Right forelimb (tissue), 1 donor: Measurements from ENCODE around the gene NEFH.

ENCODE experiments used
- DNase-seq: peaks from one replicate; pipeline ENCODE4 v3.0.0-alpha.2; 2018

The NEFH gene

GRCh38 chr22:29503811-29504372 lies 23.9 kb downstream of the NEFH start:
- no peak for DNase-seq

GRCh38 chr22:29509298-29509697 lies 29.3 kb downstream of the NEFH start:
- no peak for DNase-seq

- no peak for DNase-seq
Observed at GRCh38 chr22:29509815-29510214, 29.8 kb downstream of the NEFH start.

GRCh38 chr22:29510542-29510941 lies 30.5 kb downstream of the NEFH start:
- DNase-seq: no peak

- DNase-seq: no peak
Observed at GRCh38 chr22:29511126-29511862, 31.3 kb downstream of the NEFH start.

- no peak for DNase-seq
Observed at GRCh38 chr22:29512031-29512430, 32.0 kb downstream of the NEFH start.

- no peak for DNase-seq
Observed at GRCh38 chr22:29517215-29517908, 37.3 kb downstream of the NEFH start.

GRCh38 chr22:29518427-29518826 lies 38.4 kb downstream of the NEFH start:
- no peak for DNase-seq

- DNase-seq: no peak
Observed at GRCh38 chr22:29519996-29520395, 40.0 kb downstream of the NEFH start.

- DNase-seq: no peak
Observed at GRCh38 chr22:29520851-29521250, 40.8 kb downstream of the NEFH start.

GRCh38 chr22:29521526-29521925 lies 41.5 kb downstream of the NEFH start:
- DNase-seq: no peak

- DNase-seq: no peak
Observed at GRCh38 chr22:29523761-29524160, 43.7 kb downstream of the NEFH start.

- no peak for DNase-seq
Observed at GRCh38 chr22:29524442-29525191, 44.6 kb downstream of the NEFH start.

- DNase-seq: no peak
Observed at GRCh38 chr22:29528144-29528543, 48.1 kb downstream of the NEFH start.

GRCh38 chr22:29530716-29531115 lies 50.7 kb downstream of the NEFH start:
- DNase-seq: no peak

- DNase-seq: no peak
Observed at GRCh38 chr22:29531419-29531818, 51.4 kb downstream of the NEFH start.

GRCh38 chr22:29536411-29536810 lies 56.4 kb downstream of the NEFH start:
- DNase-seq: no peak

GRCh38 chr22:29539105-29539504 lies 59.1 kb downstream of the NEFH start:
- no peak for DNase-seq
